Spinal cord (tissue), 10 donors: ENCODE results near the gene CCN5. TPM values are rescaled to one million over a fixed set of nuclear protein-coding genes. Genes with fewer than 3 reads are reported as not detected.
"Not testable (repeated sequence)": the region's sequence is repeated elsewhere in the genome, so short reads cannot be mapped to it uniquely, and the experiment has no call there.

Experiments
- DNase-seq, 6 donors: peaks; one replicate each; pipeline versions ENCODE4 v3.0.0 to v3.0.0-alpha.2; 2013 to 2015; ENCODE audit warnings: low spot score in 6 of 6, low read depth in 4 of 6
- H3K27ac ChIP-seq: one replicate; pipeline ENCODE4 v1.5.1; 2013; ENCODE audit warnings: low read depth, low read length, control low read depth
- H3K27me3 ChIP-seq: one replicate; pipeline ENCODE4 v1.6.1; 2013; ENCODE audit warnings: low read length; ENCODE audit not compliant: control insufficient read depth, insufficient read depth
- H3K36me3 ChIP-seq: one replicate; pipeline ENCODE4 v1.6.1; 2013; ENCODE audit warnings: low read length; ENCODE audit not compliant: control insufficient read depth, insufficient read depth
- H3K4me1 ChIP-seq: one replicate; pipeline ENCODE4 v1.6.1; 2013; ENCODE audit warnings: low read length; ENCODE audit not compliant: control insufficient read depth, insufficient read depth
- H3K4me3 ChIP-seq: one replicate; pipeline ENCODE4 v1.5.1; 2013; ENCODE audit warnings: low read depth, low read length, control low read depth
- H3K9me3 ChIP-seq: one replicate; pipeline ENCODE4 v1.6.1; 2013; ENCODE audit warnings: low read length; ENCODE audit not compliant: control insufficient read depth, insufficient read depth
- WGBS: methylation state at CpG from one replicate; pipeline ENCODE4 v1.1.5; 2013; ENCODE audit warnings: missing lambda C conversion rate; ENCODE audit not compliant: insufficient coverage; 5-methylcytosine and 5-hydroxymethylcytosine counted together
- long read RNA-seq, 4 donors: transcript quantifications; one replicate each; lab custom pipeline, GENCODE V29; 2026
- polyA plus RNA-seq, 2 donors: library from polyadenylated mRNA; unstranded; fragments of 120-200 nt; gene quantifications; one replicate each; pipeline ENCODE4 v1.2.1, GENCODE V29; 2013; ENCODE audit not compliant: insufficient read length in 2 of 2
- total RNA-seq, 2 donors: library from RNA; depleted of rRNA in 1 of 2; stranded (reverse); fragments of 120-200 nt in 1 of 2; fragments of >200 nt in 1 of 2; gene quantifications; one replicate each; pipeline versions ENCODE4 v1.2.3 to v1.2.4, GENCODE V29; 2013 to 2014
- donor health status: healthy.

The CCN5 gene, protein sequence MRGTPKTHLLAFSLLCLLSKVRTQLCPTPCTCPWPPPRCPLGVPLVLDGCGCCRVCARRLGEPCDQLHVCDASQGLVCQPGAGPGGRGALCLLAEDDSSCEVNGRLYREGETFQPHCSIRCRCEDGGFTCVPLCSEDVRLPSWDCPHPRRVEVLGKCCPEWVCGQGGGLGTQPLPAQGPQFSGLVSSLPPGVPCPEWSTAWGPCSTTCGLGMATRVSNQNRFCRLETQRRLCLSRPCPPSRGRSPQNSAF
- total RNA-seq, result under 1 TPM; 0.17 to 0.20 TPM
- polyA plus RNA-seq, result under 1 TPM; 0.32 to 0.50 TPM
- long read RNA-seq, donor 1, result 0 reads
- long read RNA-seq, donor 2, result 0 reads
- long read RNA-seq, donor 3, result 0 reads
- long read RNA-seq, donor 4, result 0 reads

DNA sequence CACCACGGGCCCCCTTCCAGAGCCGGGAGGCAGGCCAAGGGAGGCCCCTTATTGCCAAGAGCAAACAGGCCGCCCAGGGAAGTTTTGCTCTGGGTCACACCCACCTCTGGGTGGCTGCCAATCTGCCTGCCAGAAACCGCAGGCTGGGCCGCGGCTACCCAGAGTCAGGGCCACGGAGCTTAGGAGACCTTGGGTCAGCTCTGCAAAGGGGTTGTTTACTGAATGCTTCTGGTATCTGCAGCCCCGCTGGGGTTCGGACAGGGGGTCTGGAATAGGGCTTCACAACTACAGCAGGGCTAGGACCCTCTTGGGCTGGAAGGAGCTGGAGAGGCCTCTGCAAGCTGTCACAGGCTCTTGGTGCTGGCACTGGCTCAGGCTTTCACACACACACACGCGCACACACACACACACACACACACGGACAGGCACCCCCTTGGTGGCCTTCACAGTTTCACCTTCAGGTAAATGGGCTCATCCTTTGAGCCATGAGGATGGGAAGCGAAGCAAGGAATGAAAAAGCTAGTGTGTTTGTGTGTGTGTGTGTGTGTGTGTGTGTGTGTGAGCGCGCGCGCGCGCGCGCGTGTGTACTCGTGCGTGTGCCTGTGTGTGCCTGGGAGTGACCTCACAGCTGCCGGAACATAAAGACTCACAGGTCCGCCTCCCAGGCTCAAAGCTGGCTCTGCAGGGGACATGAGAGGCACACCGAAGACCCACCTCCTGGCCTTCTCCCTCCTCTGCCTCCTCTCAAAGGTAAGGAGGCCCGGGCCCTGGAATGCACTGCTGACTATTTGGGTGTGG is at the start of gene CCN5:
Gene CCN5, plus strand, starts transcription at position 669 of the 798 bp plus-strand sequence. Its CDS starts 22 bp downstream, at position 691.
- Histone ChIP-seq H3K27ac (no peak within 1 kb of the TSS), H3K9me3 (no peaks in the 10 kb centered on the region), H3K36me3 (peaks cover 5% of the 10 kb centered on the region), H3K27me3 (no peaks in the 10 kb centered on the region), H3K4me3 (no peak within 1 kb of the TSS), H3K4me1 (peaks cover 15% of the 10 kb centered on the region)
- WGBS, result 36% methylated on average over 12 of the region's 28 CpGs
- peak in 3 of 6 donors; percentile 51 to 85 (median 51) for DNase-seq

DNA sequence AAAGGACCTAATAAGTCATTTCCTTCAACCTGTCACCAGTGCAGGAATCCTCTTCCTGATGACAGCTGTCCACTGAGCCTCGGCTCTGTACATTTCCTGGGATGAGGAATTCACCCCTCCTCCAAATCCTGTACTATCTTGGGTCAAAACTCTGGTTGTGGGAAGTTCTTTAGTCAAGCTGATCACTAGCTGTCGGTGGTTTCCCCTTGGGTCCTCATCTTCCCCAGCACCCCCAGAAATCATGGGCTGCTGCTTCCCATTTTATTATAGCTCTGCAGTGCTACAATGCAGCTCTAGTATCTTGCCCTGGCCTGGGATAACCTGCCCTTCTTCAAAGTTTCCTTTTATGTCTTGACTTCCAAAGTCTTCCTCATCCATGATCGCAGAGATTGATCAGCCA is 49.1 kb upstream of the CCN5 start:
- H3K4me1 ChIP-seq, result no peaks in the 10 kb centered on the region
- H3K27me3 ChIP-seq, result no peaks in the 10 kb centered on the region
- H3K27ac ChIP-seq, result no peak overlapping the region
- 86% methylated on average over 1 of the region's 3 CpGs for WGBS
- H3K4me3 ChIP-seq, result no peak overlapping the region
- DNase-seq, result no peak
- H3K9me3 ChIP-seq, result no peaks in the 10 kb centered on the region
- H3K36me3 ChIP-seq, result no peaks in the 10 kb centered on the region

DNA sequence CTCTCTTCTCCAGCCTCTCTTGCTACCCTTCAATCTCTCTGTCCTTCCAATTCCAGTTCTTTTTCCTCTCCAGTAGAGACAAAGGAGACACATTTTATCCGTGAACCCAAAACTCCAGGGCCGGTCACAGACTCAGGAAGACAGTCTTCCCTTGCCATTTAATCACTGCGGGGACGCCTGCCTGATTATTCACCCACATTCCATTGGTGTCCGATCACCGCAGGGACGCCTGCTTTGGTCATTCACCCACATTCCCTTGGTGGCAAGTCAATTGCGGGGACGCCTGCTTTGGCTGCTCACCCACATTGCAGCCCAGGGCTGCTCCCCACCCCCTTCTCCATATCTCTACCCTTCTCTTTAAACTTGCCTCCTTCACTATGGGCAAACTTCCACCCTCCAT is 44.3 kb upstream of the CCN5 start:
- not testable (repeated sequence) for H3K27ac ChIP-seq, DNase-seq, H3K4me1 ChIP-seq, H3K4me3 ChIP-seq, H3K36me3 ChIP-seq, H3K9me3 ChIP-seq, H3K27me3 ChIP-seq
- 89% methylated on average over 9 of the region's 9 CpGs for WGBS

DNA sequence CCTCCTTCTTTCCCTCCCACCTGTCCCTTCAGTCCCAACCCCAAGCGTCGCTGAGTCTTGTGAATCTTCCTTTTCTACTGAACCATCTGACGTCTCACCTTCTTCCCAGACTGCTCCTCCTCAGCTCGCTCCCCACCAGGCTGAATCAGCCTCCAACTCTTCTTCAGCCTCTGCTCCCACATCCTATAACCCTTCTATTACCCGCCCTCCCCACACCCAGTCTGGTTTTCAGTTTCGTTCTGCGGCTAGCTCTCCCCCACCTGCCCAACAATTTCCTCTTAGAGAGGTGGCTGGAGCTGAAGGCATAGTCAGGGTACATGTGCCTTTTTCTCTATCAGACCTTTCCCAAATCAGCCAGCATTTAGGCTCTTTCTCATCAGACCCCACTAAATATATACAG is 43.6 kb upstream of the CCN5 start:
- H3K27me3 ChIP-seq, DNase-seq, H3K4me3 ChIP-seq, H3K36me3 ChIP-seq, H3K9me3 ChIP-seq, H3K27ac ChIP-seq, H3K4me1 ChIP-seq: not testable (repeated sequence)
- 94% methylated on average over 2 of the region's 7 CpGs for WGBS

DNA sequence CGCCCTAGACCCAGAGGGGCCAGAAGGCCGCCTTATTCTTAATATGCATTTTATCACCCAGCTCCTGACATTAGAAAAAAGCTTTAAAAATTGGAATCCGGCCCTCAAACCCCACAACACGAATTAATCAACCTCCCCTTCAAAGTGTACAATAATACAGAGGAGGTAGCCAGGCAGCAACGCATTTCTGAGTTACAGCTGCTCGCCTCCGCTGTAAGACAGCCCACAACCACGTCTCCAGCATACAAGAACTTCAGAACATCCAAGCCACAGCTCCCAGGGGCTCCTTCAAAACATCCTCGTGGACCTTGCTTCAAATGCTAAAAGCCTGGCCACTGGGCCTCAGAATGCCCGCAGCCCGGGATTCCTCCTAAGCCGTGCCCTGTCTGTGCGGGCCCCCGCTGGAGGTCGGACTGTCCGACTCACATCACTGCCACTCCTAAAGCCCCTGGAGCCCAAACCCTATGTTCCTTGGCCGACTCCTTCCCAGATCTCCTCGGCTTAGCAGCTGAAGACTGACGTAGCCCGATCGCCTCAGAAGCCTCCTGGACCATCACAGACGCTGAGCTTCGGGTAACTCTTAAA is 42.8 kb upstream of the CCN5 start:
- not testable (repeated sequence) for H3K27ac ChIP-seq, H3K4me1 ChIP-seq, H3K4me3 ChIP-seq, H3K36me3 ChIP-seq, H3K9me3 ChIP-seq, H3K27me3 ChIP-seq, DNase-seq
- 85% methylated on average over 22 of the region's 23 CpGs for WGBS

DNA sequence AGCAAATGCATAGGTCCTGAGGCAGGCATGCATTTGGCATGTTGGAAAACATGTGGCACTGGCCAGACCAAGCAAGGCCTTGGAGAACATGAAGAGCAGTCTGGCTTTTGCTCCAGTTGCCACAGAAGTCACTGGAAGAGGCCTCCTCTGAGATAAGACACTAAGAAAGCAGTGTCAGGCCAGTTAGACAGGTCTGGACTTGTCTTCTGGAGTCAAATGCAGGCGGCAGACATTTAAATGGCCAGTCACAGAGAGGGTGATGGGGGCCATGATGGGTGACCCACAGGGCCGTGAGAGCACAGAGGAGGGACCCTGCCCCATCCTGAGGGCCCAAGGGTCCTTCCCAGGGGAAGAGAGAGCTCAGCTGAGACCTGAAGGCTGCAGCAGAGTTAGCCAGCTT is 36.9 kb upstream of the CCN5 start:
- H3K4me1 ChIP-seq, result no peaks in the 10 kb centered on the region
- no peaks in the 10 kb centered on the region for H3K9me3 ChIP-seq
- no peak overlapping the region for H3K27ac ChIP-seq
- no peak for DNase-seq
- no peaks in the 10 kb centered on the region for H3K36me3 ChIP-seq
- no peak overlapping the region for H3K4me3 ChIP-seq
- H3K27me3 ChIP-seq, result no peaks in the 10 kb centered on the region
- 33% methylated on average over 2 of the region's 2 CpGs for WGBS

DNA sequence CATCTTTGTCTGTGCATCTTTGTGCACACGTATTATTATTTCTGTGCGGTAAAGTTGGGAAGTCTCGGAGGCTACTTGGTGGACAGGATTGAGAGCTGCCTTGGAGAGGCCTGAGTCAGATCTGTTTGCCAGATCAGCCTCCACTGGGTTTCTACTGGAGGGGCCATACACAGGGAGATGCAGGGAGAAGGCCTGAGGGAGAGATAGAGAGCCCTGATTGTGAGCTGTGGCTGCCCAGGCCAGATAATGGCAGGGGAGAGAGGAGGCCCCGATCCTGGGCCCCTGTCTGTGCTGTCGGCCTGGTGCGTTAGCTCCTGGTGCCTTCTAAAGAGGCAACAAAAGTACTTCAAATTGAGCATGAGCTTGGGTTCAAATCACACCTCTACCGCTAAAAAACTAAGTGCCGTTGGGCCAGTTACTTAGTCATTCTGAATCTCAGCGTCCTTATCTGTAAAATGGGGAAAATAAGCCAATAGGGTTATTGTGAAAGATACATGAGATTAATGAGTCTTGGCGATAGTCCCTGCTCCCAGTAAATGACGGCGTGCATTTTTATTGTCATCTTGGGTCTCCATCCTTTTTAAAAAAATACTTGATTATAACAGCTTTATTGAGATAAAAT is 36.1 kb upstream of the CCN5 start:
- Histone ChIP-seq H3K4me3 (no peak overlapping the region), H3K27ac (no peak overlapping the region), H3K27me3 (no peaks in the 10 kb centered on the region), H3K9me3 (no peaks in the 10 kb centered on the region), H3K36me3 (no peaks in the 10 kb centered on the region), H3K4me1 (no peaks in the 10 kb centered on the region)
- no peak for DNase-seq
- WGBS, result 85% methylated on average over 9 of the region's 12 CpGs

DNA sequence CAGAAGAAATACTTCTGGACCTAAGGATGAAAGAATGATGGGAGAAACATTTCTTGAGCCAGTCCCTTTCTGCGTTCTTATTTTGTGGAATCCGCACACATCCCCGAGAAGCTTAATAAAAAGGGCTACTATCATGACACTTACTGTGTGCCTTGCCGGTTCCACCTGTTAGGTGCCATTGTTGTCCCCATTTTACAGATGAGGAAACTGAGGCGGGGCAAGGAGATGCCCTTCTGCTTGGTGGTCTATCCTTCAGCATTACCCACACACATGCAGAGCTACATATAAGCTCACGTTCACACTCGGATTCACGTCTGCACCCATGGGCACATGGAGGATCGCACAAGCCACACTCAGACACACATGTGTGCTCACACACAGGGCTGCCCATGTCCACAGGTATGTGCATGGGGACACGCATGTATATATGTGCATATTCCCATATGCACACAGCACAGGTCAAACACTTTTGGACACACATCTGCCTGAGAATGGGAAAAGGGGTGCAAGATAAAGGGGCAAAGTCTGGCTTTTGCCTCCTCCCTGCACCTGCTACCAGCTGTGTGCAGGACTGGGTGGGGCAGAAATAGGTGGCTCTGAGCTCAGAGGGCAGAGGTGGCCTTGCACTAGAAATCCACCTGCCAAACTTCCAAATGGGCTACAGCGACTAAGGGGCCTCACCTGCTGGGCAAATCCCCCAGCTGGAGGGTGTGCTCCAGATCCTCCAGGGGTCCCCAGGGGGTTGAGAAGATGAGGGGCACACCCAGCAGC is 33.2 kb upstream of the CCN5 start:
- H3K4me1 ChIP-seq, result no peaks in the 10 kb centered on the region
- no peak overlapping the region for H3K4me3 ChIP-seq
- no peaks in the 10 kb centered on the region for H3K27me3 ChIP-seq
- no peak overlapping the region for H3K27ac ChIP-seq
- H3K9me3 ChIP-seq, result no peaks in the 10 kb centered on the region
- H3K36me3 ChIP-seq, result no peaks in the 10 kb centered on the region
- WGBS, result 96% methylated on average over 10 of the region's 11 CpGs
- no peak for DNase-seq
